Trophoblast cell (in vitro differentiated cells and primary cell): ENCODE measurements around the gene C2orf81.
A peak's percentile ranks its signal among the peaks of the same experiment; 100 is the strongest.

ENCODE experiments used
- DNase-seq, 2 donors: peaks; one replicate each; pipeline ENCODE4 v3.0.0-alpha.2; 2016
- H2AFZ ChIP-seq: 2 replicates; pipeline ENCODE4 v1.6.1; 2013; ENCODE audit warnings: low read length, moderate library complexity, mild to moderate bottlenecking; ENCODE audit not compliant: insufficient read depth, poor library complexity
- H2AK5ac ChIP-seq: 2 replicates; pipeline ENCODE4 v1.6.1; 2013; ENCODE audit warnings: mild to moderate bottlenecking, low read length
- H2BK120ac ChIP-seq: 2 replicates; pipeline ENCODE4 v1.6.1; 2013; ENCODE audit warnings: low read length, mild to moderate bottlenecking, moderate library complexity; ENCODE audit not compliant: insufficient read depth, poor library complexity
- H2BK12ac ChIP-seq: 2 replicates; pipeline ENCODE4 v1.6.1; 2013; ENCODE audit warnings: mild to moderate bottlenecking, low read length, moderate library complexity
- H2BK5ac ChIP-seq: 2 replicates; pipeline ENCODE4 v1.6.1; 2013; ENCODE audit warnings: low read length, low read depth, moderate library complexity, mild to moderate bottlenecking; ENCODE audit not compliant: poor library complexity
- H3K14ac ChIP-seq: 2 replicates; pipeline ENCODE4 v1.6.1; 2013; ENCODE audit warnings: mild to moderate bottlenecking, low read length
- H3K18ac ChIP-seq: 2 replicates; pipeline ENCODE4 v1.6.1; 2013; ENCODE audit warnings: mild to moderate bottlenecking, low read length
- H3K23ac ChIP-seq: 2 replicates; pipeline ENCODE4 v1.6.1; 2013; ENCODE audit warnings: low read length
- H3K27ac ChIP-seq: 2 replicates; pipeline ENCODE4 v1.5.1; 2013; ENCODE audit warnings: low read depth, mild to moderate bottlenecking, inconsistent platforms, low read length, moderate library complexity
- H3K27me3 ChIP-seq: 2 replicates; pipeline ENCODE4 v1.6.1; 2013; ENCODE audit warnings: inconsistent platforms, mild to moderate bottlenecking, low read length, moderate library complexity; ENCODE audit not compliant: insufficient read depth
- H3K36me3 ChIP-seq, 2 experiments: 1 replicate in 1 of 2; 2 replicates in 1 of 2; pipeline ENCODE4 v1.6.1; 2013; ENCODE audit warnings: low read length in 2 of 2, mild to moderate bottlenecking in 2 of 2, moderate library complexity in 1 of 2; ENCODE audit not compliant: insufficient read depth in 2 of 2, control insufficient read depth in 1 of 2
- H3K4ac ChIP-seq: 2 replicates; pipeline ENCODE4 v1.6.1; 2013; ENCODE audit warnings: low read depth, mild to moderate bottlenecking, low read length, moderate library complexity
- H3K4me1 ChIP-seq, 2 experiments: 1 replicate in 1 of 2; 2 replicates in 1 of 2; pipeline ENCODE4 v1.6.1; 2013; ENCODE audit warnings: low read length in 2 of 2, mild to moderate bottlenecking in 2 of 2, moderate library complexity in 1 of 2; ENCODE audit not compliant: insufficient read depth in 2 of 2, control insufficient read depth in 1 of 2
- H3K4me2 ChIP-seq: 2 replicates; pipeline ENCODE4 v1.6.1; 2013; ENCODE audit warnings: inconsistent platforms, mild to moderate bottlenecking, low read length, moderate library complexity
- H3K4me3 ChIP-seq: 2 replicates; pipeline ENCODE4 v1.5.1; 2013; ENCODE audit warnings: mild to moderate bottlenecking, low read depth, low read length, inconsistent platforms
- H3K79me1 ChIP-seq: one replicate; pipeline ENCODE4 v1.6.1; 2013; ENCODE audit warnings: low read length
- H3K79me2 ChIP-seq: 2 replicates; pipeline ENCODE4 v1.6.1; 2013; ENCODE audit warnings: low read length, mild to moderate bottlenecking; ENCODE audit not compliant: control insufficient read depth, insufficient read depth, poor library complexity
- H3K9ac ChIP-seq: 2 replicates; pipeline ENCODE4 v1.6.1; 2013; ENCODE audit warnings: mild to moderate bottlenecking, low read length
- H3K9me3 ChIP-seq: 2 replicates; pipeline ENCODE4 v1.6.1; 2013; ENCODE audit warnings: low read depth, mild to moderate bottlenecking, control low read depth, inconsistent platforms, low read length; ENCODE audit not compliant: insufficient read depth
- H4K12ac ChIP-seq: 2 replicates; pipeline ENCODE4 v1.6.1; 2013; ENCODE audit warnings: low read depth, mild to moderate bottlenecking, low read length, moderate library complexity
- H4K8ac ChIP-seq: 2 replicates; pipeline ENCODE4 v1.6.1; 2013; ENCODE audit warnings: low read depth, mild to moderate bottlenecking, low read length, moderate library complexity
- H4K91ac ChIP-seq: one replicate; pipeline ENCODE4 v1.6.1; 2013; ENCODE audit warnings: low read depth, mild to moderate bottlenecking, low read length, moderate library complexity
- WGBS: extraction: QIAGEN DNeasy Blood & Tissue Kit; methylation state at CpG from one replicate; pipeline ENCODE4 v1.1.7; 2013; ENCODE audit warnings: missing lambda C conversion rate; ENCODE audit not compliant: insufficient read length, insufficient coverage; ENCODE audit errors: extremely low coverage; 5-methylcytosine and 5-hydroxymethylcytosine counted together

C2orf81 gene

GRCh38 chr2:74414881-74415761, 6.3 kb downstream of the C2orf81 start:
- H2BK120ac ChIP-seq = no peak overlapping the region
- no peak overlapping the region for H3K9ac ChIP-seq
- H4K12ac ChIP-seq = no peak overlapping the region
- H3K9me3 ChIP-seq = peaks cover 4% of the 10 kb centered on the region
- no peak overlapping the region for H2BK12ac ChIP-seq
- no peaks in the 10 kb centered on the region for H3K79me2 ChIP-seq
- H2AFZ ChIP-seq = no peak overlapping the region
- H3K18ac ChIP-seq = no peak overlapping the region
- H4K91ac ChIP-seq = no peak overlapping the region
- H3K79me1 ChIP-seq = peaks cover 2% of the 10 kb centered on the region
- no peak overlapping the region for H4K8ac ChIP-seq
- no CpG with 5 or more reads among the region's 66 CpGs for WGBS
- no peak overlapping the region for H2AK5ac ChIP-seq
- H3K14ac ChIP-seq = no peak overlapping the region
- peaks cover 5% of the 10 kb centered on the region in 2 experiments for H3K4me1 ChIP-seq
- H3K4me2 ChIP-seq = no peak overlapping the region
- H3K27ac ChIP-seq = no peak overlapping the region
- no peak overlapping the region for H3K4ac ChIP-seq
- no peak overlapping the region for H3K4me3 ChIP-seq
- DNase-seq = no peak
- H3K36me3 ChIP-seq = no peaks in the 10 kb centered on the region
- no peaks in the 10 kb centered on the region for H3K27me3 ChIP-seq
- no peak overlapping the region for H3K23ac ChIP-seq
- no peak overlapping the region for H2BK5ac ChIP-seq

GRCh38 chr2:74414441-74414840, 7.0 kb downstream of the C2orf81 start:
- Histone ChIP-seq H2BK12ac (no peak overlapping the region), H3K9ac (no peak overlapping the region), H3K79me1 (peaks cover 2% of the 10 kb centered on the region), H3K36me3 (no peaks in the 10 kb centered on the region), H3K9me3 (peaks cover 4% of the 10 kb centered on the region), H3K4ac (no peak overlapping the region), H3K18ac (no peak overlapping the region), H3K27me3 (no peaks in the 10 kb centered on the region), H2AK5ac (no peak overlapping the region), H2BK120ac (no peak overlapping the region), H3K27ac (no peak overlapping the region), H2AFZ (no peak overlapping the region), H3K14ac (no peak overlapping the region), H3K4me1 (peaks cover 5% of the 10 kb centered on the region in 2 experiments), H2BK5ac (no peak overlapping the region), H3K79me2 (no peaks in the 10 kb centered on the region), H3K4me3 (no peak overlapping the region), H4K12ac (no peak overlapping the region), H3K4me2 (no peak overlapping the region), H4K91ac (no peak overlapping the region), H3K23ac (no peak overlapping the region), H4K8ac (no peak overlapping the region)
- no peak for DNase-seq
- no CpG with 5 or more reads among the region's 19 CpGs for WGBS

- Histone ChIP-seq H3K9ac (no peak overlapping the region), H2BK120ac (no peak overlapping the region), H3K79me2 (no peaks in the 10 kb centered on the region), H3K27ac (no peak overlapping the region), H3K14ac (no peak overlapping the region), H3K4me2 (no peak overlapping the region), H3K9me3 (peaks cover 4% of the 10 kb centered on the region), H3K36me3 (no peaks in the 10 kb centered on the region), H2BK5ac (no peak overlapping the region), H4K91ac (no peak overlapping the region), H3K18ac (no peak overlapping the region), H3K23ac (no peak overlapping the region), H4K8ac (no peak overlapping the region), H3K4me1 (peaks cover 5% of the 10 kb centered on the region in 2 experiments), H3K79me1 (peaks cover 2% of the 10 kb centered on the region), H3K4me3 (no peak overlapping the region), H4K12ac (no peak overlapping the region), H2AFZ (no peak overlapping the region), H2AK5ac (no peak overlapping the region), H2BK12ac (no peak overlapping the region), H3K27me3 (no peaks in the 10 kb centered on the region), H3K4ac (no peak overlapping the region)
- WGBS = no CpG with 5 or more reads among the region's 8 CpGs
- peak; percentile 51 to 68 for DNase-seq
These were observed 8.3 kb downstream of the C2orf81 start for GRCh38 chr2:74413001-74413698.

GRCh38 chr2:74407682-74408081, 13.7 kb downstream of the C2orf81 start:
- no peak overlapping the region for H2BK120ac ChIP-seq
- H3K4me2 ChIP-seq = no peak overlapping the region
- H3K18ac ChIP-seq = no peak overlapping the region
- no peaks in the 10 kb centered on the region for H3K79me2 ChIP-seq
- no peak overlapping the region for H4K12ac ChIP-seq
- no peak overlapping the region for H2BK5ac ChIP-seq
- no CpG with 5 or more reads among the region's 5 CpGs for WGBS
- peaks cover 5 to 8% of the 10 kb centered on the region in 2 experiments for H3K4me1 ChIP-seq
- no peak overlapping the region for H3K14ac ChIP-seq
- no peak overlapping the region for H3K27ac ChIP-seq
- no peak overlapping the region for H2AFZ ChIP-seq
- no peak overlapping the region for H4K91ac ChIP-seq
- H3K79me1 ChIP-seq = peaks cover 2% of the 10 kb centered on the region
- H3K9ac ChIP-seq = no peak overlapping the region
- no peaks in the 10 kb centered on the region for H3K36me3 ChIP-seq
- H3K27me3 ChIP-seq = no peaks in the 10 kb centered on the region
- no peak overlapping the region for H4K8ac ChIP-seq
- H2BK12ac ChIP-seq = no peak overlapping the region
- H3K23ac ChIP-seq = no peak overlapping the region
- no peaks in the 10 kb centered on the region for H3K9me3 ChIP-seq
- H3K4ac ChIP-seq = no peak overlapping the region
- H2AK5ac ChIP-seq = no peak overlapping the region
- H3K4me3 ChIP-seq = no peak overlapping the region
- no peak for DNase-seq
